Endothelial cell of umbilical vein (primary cell): ENCODE measurements around the gene ZNF844. TPM values are rescaled to one million over a fixed set of nuclear protein-coding genes. Genes with fewer than 3 reads are reported as not detected.
"Not testable (repeated sequence)": the region's sequence is repeated elsewhere in the genome, so short reads cannot be mapped to it uniquely, and the experiment has no call there.

Experiments
- BruUV-seq: library from RNA; stranded (reverse); fragments of 400-500 nt; replicated peaks from 2 replicates; lab custom pipeline; 2021; lab: Mats Ljungman, UMichigan
- CTCF ChIA-PET: fragments of 300-600, 350-600 bp; sonication (Branson Sonifier 250); formaldehyde crosslinking; loops from one replicate; lab custom pipeline; 2021; ENCODE audit warnings: antibody characterized with exemption, inconsistent platforms; lab: Charles Lee
- POLR2A ChIA-PET: fragments of 300-600, 350-600 bp; sonication (Branson Sonifier 250); formaldehyde crosslinking; loops from one replicate; lab custom pipeline; 2021; ENCODE audit warnings: antibody characterized with exemption, inconsistent platforms; lab: Charles Lee
- DNase-seq: peaks from one replicate; pipeline ENCODE4 v3.0.0-alpha.2; 2011; ENCODE audit warnings: low read depth, low spot score
- FAIRE-seq: peaks from 2 replicates; lab custom pipeline; 2011; peaks lifted over from hg19 to GRCh38; lab: Jason Lieb, UNC
- H2AFZ ChIP-seq: 2 replicates; pipeline ENCODE4 v1.6.0; 2012; ENCODE audit warnings: low read depth, low read length, control low read depth, inconsistent platforms
- H3K27ac ChIP-seq: 2 replicates; pipeline ENCODE4 v1.5.1; 2011; ENCODE audit warnings: low read depth, mild to moderate bottlenecking, control low read depth, low read length, moderate library complexity; ENCODE audit not compliant: insufficient read depth
- H3K27me3 ChIP-seq, 2 experiments: 2 replicates each; pipeline versions ENCODE4 v1.6.0 to v1.6.1; 2011; ENCODE audit warnings: low read length in 2 of 2, mixed read lengths in 1 of 2; ENCODE audit not compliant: control insufficient read depth in 2 of 2, insufficient read depth in 2 of 2
- H3K36me3 ChIP-seq, 2 experiments: 2 replicates in 1 of 2; 3 replicates in 1 of 2; pipeline ENCODE4 v1.5.1; 2011; ENCODE audit warnings: low read length in 2 of 2, mild to moderate bottlenecking in 1 of 2, moderate library complexity in 1 of 2; ENCODE audit not compliant: control insufficient read depth in 2 of 2, insufficient read depth in 2 of 2; ENCODE audit errors: extremely low read depth in 1 of 2
- H3K4me1 ChIP-seq: 3 replicates; pipeline ENCODE4 v1.5.1; 2011; ENCODE audit warnings: mild to moderate bottlenecking, low read length; ENCODE audit not compliant: control insufficient read depth, insufficient read depth; ENCODE audit errors: extremely low read depth
- H3K4me2 ChIP-seq: 2 replicates; pipeline ENCODE4 v1.6.1; 2011; ENCODE audit warnings: low read length, control low read depth, mixed read lengths; ENCODE audit not compliant: insufficient read depth
- H3K4me3 ChIP-seq, 3 experiments: fragments of 200-600 bp in 1 of 3; sonication (generic), shearing (Covaris generic) in 1 of 3; replicated peaks in 1 of 3; 2 replicates each; pipeline ENCODE4 v1.5.1; 2011 to 2016; ENCODE audit warnings: control low read depth in 3 of 3, low read length in 3 of 3, mild to moderate bottlenecking in 2 of 3, inconsistent platforms in 1 of 3, low read depth in 1 of 3, moderate library complexity in 1 of 3; ENCODE audit not compliant: insufficient read depth in 1 of 3
- H3K79me2 ChIP-seq: 2 replicates; pipeline ENCODE4 v1.6.0; 2012; ENCODE audit warnings: low read length, inconsistent platforms; ENCODE audit not compliant: control insufficient read depth, insufficient read depth
- H3K9ac ChIP-seq: replicated peaks from 2 replicates; pipeline ENCODE3; 2011; ENCODE audit warnings: low read length, control low read depth; ENCODE audit not compliant: insufficient read depth; ENCODE audit errors: extremely low read depth
- H3K9me1 ChIP-seq: replicated peaks from 3 replicates; pipeline ENCODE4 v1.6.0; 2011; ENCODE audit warnings: mild to moderate bottlenecking, low read length; ENCODE audit not compliant: control insufficient read depth, insufficient read depth; ENCODE audit errors: extremely low read depth
- H3K9me3 ChIP-seq: replicated peaks from 2 replicates; pipeline ENCODE4 v1.5.1; 2012; ENCODE audit warnings: low read length, inconsistent platforms; ENCODE audit not compliant: control insufficient read depth, insufficient read depth
- H4K20me1 ChIP-seq: replicated peaks from 2 replicates; pipeline ENCODE3; 2011; ENCODE audit warnings: mild to moderate bottlenecking, low read length; ENCODE audit not compliant: control insufficient read depth, insufficient read depth; ENCODE audit errors: extremely low read depth
- FOS ChIP-seq: IDR thresholded peaks from 2 replicates; pipeline ENCODE4 v1.6.1; 2011; ENCODE audit warnings: mild to moderate bottlenecking, low read length, moderate library complexity, borderline replicate concordance; ENCODE audit not compliant: insufficient read depth
- GATA2 ChIP-seq: IDR thresholded peaks from 2 replicates; pipeline ENCODE4 v1.7.0; 2011; ENCODE audit warnings: low read depth, mild to moderate bottlenecking, moderate library complexity, mixed read lengths, low read length; ENCODE audit not compliant: insufficient read length, insufficient read depth
- JUN ChIP-seq: IDR thresholded peaks from 2 replicates; pipeline ENCODE4 v1.6.1; 2011; ENCODE audit warnings: borderline replicate concordance, low read depth; ENCODE audit not compliant: insufficient read length, insufficient read depth
- MAX ChIP-seq: IDR thresholded peaks from 2 replicates; pipeline ENCODE4 v1.6.1; 2011; ENCODE audit not compliant: insufficient read depth, insufficient read length
- POLR2A ChIP-seq: IDR thresholded peaks from 2 replicates; pipeline ENCODE4 v1.6.1; 2012; ENCODE audit warnings: low read depth, mild to moderate bottlenecking, control low read depth, low read length
- POLR2AphosphoS5 ChIP-seq: IDR thresholded peaks from 2 replicates; pipeline ENCODE4 v1.6.1; 2012; ENCODE audit warnings: low read depth, mild to moderate bottlenecking, control low read depth, low read length, moderate library complexity; ENCODE audit not compliant: insufficient read depth
- dilution Hi-C: fragments of 300-500 bp; cut with MboI; formaldehyde crosslinking; loops from one replicate; pipeline ENCODE4 v1.15.0; 2019; ENCODE audit warnings: low sequenced_read_pairs; ENCODE audit not compliant: extremely low pct_ligation_motif_present
- intact Hi-C: fragments of 100-400 bp; cut with micrococcal nuclease; formaldehyde crosslinking; loops from one replicate; pipeline ENCODE4 v1.10.0; 2022
- polyA plus RNA-seq, 4 experiments: library from polyadenylated mRNA; depleted of rRNA in 3 of 4; stranded (reverse) in 3 of 4; unstranded in 1 of 4; fragments of >200 nt; gene quantifications; 2 replicates each; pipeline versions ENCODE4 v1.2.1 to v1.2.3, GENCODE V29; 2011 to 2012; ENCODE audit warnings: missing spikeins in 1 of 4
- total RNA-seq: library from RNA; stranded (reverse); gene quantifications from 2 replicates; pipeline ENCODE4 v1.2.3, GENCODE V29; 2021
- TF ChIP-seq, protein P1 (sequence below), 2 donors: IDR thresholded peaks; 1 replicate in 1 of 2; 2 replicates in 1 of 2; pipeline ENCODE4 v1.5.1; 2011; ENCODE audit warnings: low read length in 2 of 2, mild to moderate bottlenecking in 2 of 2, moderate library complexity in 2 of 2, control low read depth in 1 of 2, inconsistent platforms in 1 of 2, low read depth in 1 of 2; ENCODE audit not compliant: insufficient read depth in 1 of 2; ENCODE audit errors: extremely low read depth in 1 of 2

Gene ZNF844
- total and polyA plus RNA-seq, 2 donors (not counting 3 experiments of a cell fraction or from before 2014, with no cell fraction given): 0.90 to 3.8 TPM

- ChIA-PET POLR2A (no interaction called here), CTCF (no interaction called here)
- DNase-seq: no peak
- Histone ChIP-seq H3K9ac (no peak overlapping the region), H3K36me3 (peaks cover 6 to 7% of the 10 kb centered on the region in 2 experiments), H3K9me3 (peaks cover 8% of the 10 kb centered on the region), H3K9me1 (no peaks in the 10 kb centered on the region), H3K27me3 (no peaks in the 10 kb centered on the region), H3K27ac (no peak overlapping the region), H3K4me3 (no peak overlapping the region), H3K4me1 (no peaks in the 10 kb centered on the region), H4K20me1 (no peaks in the 10 kb centered on the region), H3K4me2 (no peak overlapping the region), H2AFZ (no peak overlapping the region), H3K79me2 (no peaks in the 10 kb centered on the region)
- TF ChIP-seq FOS: no peak
- TF ChIP-seq, protein P1, sequence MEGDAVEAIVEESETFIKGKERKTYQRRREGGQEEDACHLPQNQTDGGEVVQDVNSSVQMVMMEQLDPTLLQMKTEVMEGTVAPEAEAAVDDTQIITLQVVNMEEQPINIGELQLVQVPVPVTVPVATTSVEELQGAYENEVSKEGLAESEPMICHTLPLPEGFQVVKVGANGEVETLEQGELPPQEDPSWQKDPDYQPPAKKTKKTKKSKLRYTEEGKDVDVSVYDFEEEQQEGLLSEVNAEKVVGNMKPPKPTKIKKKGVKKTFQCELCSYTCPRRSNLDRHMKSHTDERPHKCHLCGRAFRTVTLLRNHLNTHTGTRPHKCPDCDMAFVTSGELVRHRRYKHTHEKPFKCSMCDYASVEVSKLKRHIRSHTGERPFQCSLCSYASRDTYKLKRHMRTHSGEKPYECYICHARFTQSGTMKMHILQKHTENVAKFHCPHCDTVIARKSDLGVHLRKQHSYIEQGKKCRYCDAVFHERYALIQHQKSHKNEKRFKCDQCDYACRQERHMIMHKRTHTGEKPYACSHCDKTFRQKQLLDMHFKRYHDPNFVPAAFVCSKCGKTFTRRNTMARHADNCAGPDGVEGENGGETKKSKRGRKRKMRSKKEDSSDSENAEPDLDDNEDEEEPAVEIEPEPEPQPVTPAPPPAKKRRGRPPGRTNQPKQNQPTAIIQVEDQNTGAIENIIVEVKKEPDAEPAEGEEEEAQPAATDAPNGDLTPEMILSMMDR (IDR thresholded peaks at IDR 0.05; ENCODE audit: extremely low read depth in 1 of 2, insufficient read depth in 1 of 2, low read depth in 1 of 2, low read length in 2 of 2): no peak
- TF ChIP-seq POLR2A: no peak
- no peak for TF ChIP-seq MAX
- TF ChIP-seq POLR2AphosphoS5: no peak
- no peak for TF ChIP-seq JUN
- TF ChIP-seq GATA2: no peak
- FAIRE-seq: no peak
- no TSS peak for BruUV-seq
- dilution Hi-C loops (no loop called here), intact Hi-C loops (no loop called here)
Measured at GRCh38 chr19:12077375-12077774, 12.8 kb downstream of the ZNF844 start.

DNA sequence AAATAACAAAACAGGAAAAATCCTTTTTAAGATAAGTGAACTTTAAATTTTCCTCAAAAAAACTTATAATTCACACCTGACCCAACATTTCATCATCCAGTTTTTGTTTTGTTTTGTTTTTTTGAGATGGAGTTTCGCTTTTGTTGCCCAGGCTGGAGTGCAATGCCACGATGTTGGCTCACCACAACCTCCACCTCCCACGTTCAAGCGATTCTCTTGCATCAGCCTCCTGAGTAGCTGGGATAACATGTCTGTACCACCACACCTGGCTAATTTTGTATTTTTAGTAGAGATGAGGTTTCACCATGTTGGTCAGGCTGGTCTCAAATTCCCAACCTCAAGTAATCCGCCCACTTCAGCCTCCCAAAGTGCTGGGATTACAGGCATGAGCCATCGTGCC lies 18.8 kb downstream of the ZNF844 start:
- FAIRE-seq, H3K27ac ChIP-seq, BruUV-seq: not testable (repeated sequence)

More for the DNA sequence above, 18.8 kb downstream of the ZNF844 start:
- DNase-seq, H2AFZ ChIP-seq, H3K36me3 ChIP-seq, H3K9ac ChIP-seq, H3K4me2 ChIP-seq, dilution Hi-C loops, CTCF ChIA-PET, H3K79me2 ChIP-seq, POLR2A ChIA-PET, H3K4me1 ChIP-seq, H3K4me3 ChIP-seq, H4K20me1 ChIP-seq, H3K9me1 ChIP-seq, H3K9me3 ChIP-seq, H3K27me3 ChIP-seq, intact Hi-C loops: not testable (repeated sequence)
